ENCODE data around the gene C15orf61. TPM values are rescaled to one million over a fixed set of nuclear protein-coding genes. Genes with fewer than 3 reads are reported as not detected.

The C15orf61 gene
- total RNA-seq, 1 donor from 2014 or later = 2.9 TPM

DNA sequence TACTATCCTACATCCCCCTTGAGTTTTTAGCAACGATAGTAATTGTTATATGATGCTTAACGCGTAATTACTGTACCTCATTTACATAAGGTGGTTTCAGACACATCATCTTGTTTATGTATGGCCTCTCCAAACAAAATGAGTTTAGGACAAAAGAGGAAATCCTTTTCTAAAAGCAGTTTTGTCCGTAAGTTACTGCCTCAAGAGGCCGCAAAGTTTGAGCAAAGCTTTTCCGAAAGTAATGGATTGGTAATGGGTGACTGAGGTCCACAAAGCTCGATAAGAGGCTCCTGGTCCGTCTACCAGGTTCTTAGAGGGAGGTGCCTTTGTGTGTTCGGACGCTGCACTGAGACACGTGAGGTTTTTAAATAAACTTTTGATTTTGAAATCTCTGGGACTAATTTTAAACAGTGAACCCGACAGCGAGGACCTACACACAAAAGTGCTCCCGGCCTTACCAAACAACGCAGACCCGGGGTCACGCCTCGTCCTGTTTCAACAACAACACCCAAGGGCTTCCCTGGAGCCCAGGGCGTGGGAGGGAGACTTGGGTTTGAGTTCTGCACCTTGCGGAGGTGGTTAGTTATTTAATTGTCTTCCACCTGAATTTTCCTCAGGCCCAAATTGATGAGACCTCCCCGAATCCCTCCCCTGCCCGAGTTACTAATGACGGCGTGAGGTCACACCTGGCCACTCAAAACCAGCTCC, 456 bp upstream of the C15orf61 start:
- Histone ChIP-seq H3K4me3 (ENCODE audit: low read depth, low read length) (peak overlapping the region; percentile 82), H3K36me3 (ENCODE audit: control insufficient read depth, insufficient read depth, low read length) (no peaks in the 10 kb centered on the region), H3K27me3 (ENCODE audit: control insufficient read depth, insufficient read depth, low read length) (no peaks in the 10 kb centered on the region)
- TF ChIP-seq, protein P1, sequence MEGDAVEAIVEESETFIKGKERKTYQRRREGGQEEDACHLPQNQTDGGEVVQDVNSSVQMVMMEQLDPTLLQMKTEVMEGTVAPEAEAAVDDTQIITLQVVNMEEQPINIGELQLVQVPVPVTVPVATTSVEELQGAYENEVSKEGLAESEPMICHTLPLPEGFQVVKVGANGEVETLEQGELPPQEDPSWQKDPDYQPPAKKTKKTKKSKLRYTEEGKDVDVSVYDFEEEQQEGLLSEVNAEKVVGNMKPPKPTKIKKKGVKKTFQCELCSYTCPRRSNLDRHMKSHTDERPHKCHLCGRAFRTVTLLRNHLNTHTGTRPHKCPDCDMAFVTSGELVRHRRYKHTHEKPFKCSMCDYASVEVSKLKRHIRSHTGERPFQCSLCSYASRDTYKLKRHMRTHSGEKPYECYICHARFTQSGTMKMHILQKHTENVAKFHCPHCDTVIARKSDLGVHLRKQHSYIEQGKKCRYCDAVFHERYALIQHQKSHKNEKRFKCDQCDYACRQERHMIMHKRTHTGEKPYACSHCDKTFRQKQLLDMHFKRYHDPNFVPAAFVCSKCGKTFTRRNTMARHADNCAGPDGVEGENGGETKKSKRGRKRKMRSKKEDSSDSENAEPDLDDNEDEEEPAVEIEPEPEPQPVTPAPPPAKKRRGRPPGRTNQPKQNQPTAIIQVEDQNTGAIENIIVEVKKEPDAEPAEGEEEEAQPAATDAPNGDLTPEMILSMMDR (IDR thresholded peaks at IDR 0.05; ENCODE audit: insufficient read depth, low read length, poor library complexity, severe bottlenecking) = no peak
- no peak for DNase-seq (ENCODE audit: low read depth)

DNA sequence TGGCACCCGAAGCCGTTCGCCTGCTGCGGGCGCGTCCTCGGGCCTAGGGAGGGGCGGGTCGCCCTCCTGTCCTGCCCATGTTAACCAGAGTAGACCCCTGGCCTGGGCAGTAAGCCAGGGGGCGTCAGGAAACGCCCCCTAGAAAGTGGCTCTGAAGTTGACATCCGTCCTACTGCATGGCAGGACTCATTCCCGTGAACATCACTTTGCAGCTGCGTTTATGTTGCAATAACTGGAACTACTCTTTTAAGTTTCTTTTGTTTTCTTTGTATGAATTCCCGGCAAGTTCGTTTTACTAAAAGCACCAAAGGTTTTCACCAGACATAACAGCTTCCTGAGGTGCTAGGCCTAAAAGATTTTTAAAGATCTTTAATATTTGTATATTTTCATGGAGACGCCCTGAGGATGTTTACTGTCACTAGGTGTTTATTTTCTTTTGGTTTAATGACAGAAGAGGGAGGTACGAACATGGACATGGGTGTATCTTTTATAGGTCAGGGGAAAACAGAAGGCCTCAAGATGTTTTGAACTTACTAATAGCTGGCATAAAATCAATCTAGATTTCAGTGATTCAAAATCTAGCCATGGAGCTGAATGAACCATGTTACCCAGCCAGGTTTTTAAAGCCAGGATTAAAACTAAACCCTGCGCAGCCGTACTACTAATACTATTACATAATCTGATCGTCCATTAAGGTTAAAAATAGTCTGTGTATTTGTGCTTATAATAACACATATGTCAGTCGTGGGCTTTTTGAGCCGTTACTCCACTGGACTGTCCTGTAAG, 1.0 kb downstream of the C15orf61 start:
- no peak for DNase-seq (ENCODE audit: low read depth)
- Histone ChIP-seq H3K36me3 (ENCODE audit: control insufficient read depth, insufficient read depth, low read length) (no peaks in the 10 kb centered on the region), H3K4me3 (ENCODE audit: low read depth, low read length) (peak overlapping the region; percentile 82), H3K27me3 (ENCODE audit: control insufficient read depth, insufficient read depth, low read length) (no peaks in the 10 kb centered on the region)
- TF ChIP-seq, protein P1 (IDR thresholded peaks at IDR 0.05; ENCODE audit: insufficient read depth, low read length, poor library complexity, severe bottlenecking) = no peak

GRCh38 chr15:67523330-67523729, 2.4 kb downstream of the C15orf61 start:
- TF ChIP-seq, protein P1 (IDR thresholded peaks at IDR 0.05; ENCODE audit: insufficient read depth, low read length, poor library complexity, severe bottlenecking) = no peak
- Histone ChIP-seq H3K27me3 (ENCODE audit: control insufficient read depth, insufficient read depth, low read length) (no peaks in the 10 kb centered on the region), H3K4me3 (ENCODE audit: low read depth, low read length) (no peak overlapping the region), H3K36me3 (ENCODE audit: control insufficient read depth, insufficient read depth, low read length) (no peaks in the 10 kb centered on the region)
- no peak for DNase-seq (ENCODE audit: low read depth)

DNA sequence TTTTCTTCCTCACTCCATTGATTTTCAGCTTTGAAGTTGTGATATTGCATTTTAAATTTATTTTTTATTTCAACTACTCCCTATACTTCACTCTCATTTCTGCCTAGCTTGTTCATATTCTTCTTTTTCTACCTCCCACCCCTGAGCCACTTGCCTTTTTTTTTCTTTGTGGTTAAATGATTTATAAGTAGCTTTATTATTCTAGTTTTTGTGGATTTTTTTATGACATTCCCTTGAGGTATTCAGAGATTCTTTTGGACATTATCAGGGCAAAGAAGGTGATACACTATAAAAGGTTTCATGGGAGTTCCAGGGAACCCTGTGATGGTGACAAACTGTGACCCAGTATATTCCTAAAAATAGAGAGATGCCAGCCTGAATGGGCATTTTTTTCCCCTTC, 3.3 kb downstream of the C15orf61 start:
- Histone ChIP-seq H3K4me3 (ENCODE audit: low read depth, low read length) (no peak overlapping the region), H3K27me3 (ENCODE audit: control insufficient read depth, insufficient read depth, low read length) (no peaks in the 10 kb centered on the region), H3K36me3 (ENCODE audit: control insufficient read depth, insufficient read depth, low read length) (no peaks in the 10 kb centered on the region)
- no peak for DNase-seq (ENCODE audit: low read depth)
- TF ChIP-seq, protein P1 (IDR thresholded peaks at IDR 0.05; ENCODE audit: insufficient read depth, low read length, poor library complexity, severe bottlenecking) = no peak

- H3K27me3 ChIP-seq (ENCODE audit: control insufficient read depth, insufficient read depth, low read length) = no peaks in the 10 kb centered on the region
- H3K4me3 ChIP-seq (ENCODE audit: low read depth, low read length) = no peak overlapping the region
- DNase-seq (ENCODE audit: low read depth) = no peak
- TF ChIP-seq, protein P1 (IDR thresholded peaks at IDR 0.05; ENCODE audit: insufficient read depth, low read length, poor library complexity, severe bottlenecking) = no peak
- no peaks in the 10 kb centered on the region for H3K36me3 ChIP-seq (ENCODE audit: control insufficient read depth, insufficient read depth, low read length)
Measured at GRCh38 chr15:67528513-67528912, 7.6 kb downstream of the C15orf61 start.
